ENCODE data around the gene KANK4. TPM values are rescaled to one million over a fixed set of nuclear protein-coding genes. Genes with fewer than 3 reads are reported as not detected.

KANK4 gene
- total RNA-seq, 1 donor from 2014 or later = not detected

- DNase-seq (ENCODE audit: low read depth in 2 of 2) = no peak
These were observed 112.0 kb downstream of the KANK4 start for GRCh38 chr1:62207187-62207586.

GRCh38 chr1:62198781-62199125 is 120.5 kb downstream of the KANK4 start:
- no peak for DNase-seq (ENCODE audit: low read depth in 2 of 2)

GRCh38 chr1:62198069-62198780 is 121.0 kb downstream of the KANK4 start:
- DNase-seq (ENCODE audit: low read depth in 2 of 2) = no peak

GRCh38 chr1:62196086-62196690 is 123.0 kb downstream of the KANK4 start:
- DNase-seq (ENCODE audit: low read depth in 2 of 2) = no peak

GRCh38 chr1:62194651-62195544 is 124.3 kb downstream of the KANK4 start, which contains the start of gene L1TD1:
Gene L1TD1, plus strand, starts transcription at chr1:62194849. Its CDS starts 11,780 bp downstream, at chr1:62206629.
- no peak for DNase-seq (ENCODE audit: low read depth in 2 of 2)

- DNase-seq (ENCODE audit: low read depth in 2 of 2) = no peak
These were observed 131.1 kb downstream of the KANK4 start for GRCh38 chr1:62188111-62188510.

GRCh38 chr1:62187548-62187947 is 131.7 kb downstream of the KANK4 start:
- DNase-seq (ENCODE audit: low read depth in 2 of 2) = no peak

Other genes with a start within 250 kb of the KANK4 start
- not detected in 2 replicates for gene L1TD1, start 124.6 kb downstream of the KANK4 start, total RNA-seq
- 15.3 and 22.1 TPM in 2 replicates for gene USP1, start 117.6 kb upstream of the KANK4 start, total RNA-seq